Measurements from ENCODE around the gene DEPDC5. TPM values are rescaled to one million over a fixed set of nuclear protein-coding genes. Genes with fewer than 3 reads are reported as not detected.
A peak's percentile ranks its signal among the peaks of the same experiment; 100 is the strongest.

DEPDC5 gene
- total RNA-seq, 1 experiment from 2014 or later: 28.1 TPM

DNA sequence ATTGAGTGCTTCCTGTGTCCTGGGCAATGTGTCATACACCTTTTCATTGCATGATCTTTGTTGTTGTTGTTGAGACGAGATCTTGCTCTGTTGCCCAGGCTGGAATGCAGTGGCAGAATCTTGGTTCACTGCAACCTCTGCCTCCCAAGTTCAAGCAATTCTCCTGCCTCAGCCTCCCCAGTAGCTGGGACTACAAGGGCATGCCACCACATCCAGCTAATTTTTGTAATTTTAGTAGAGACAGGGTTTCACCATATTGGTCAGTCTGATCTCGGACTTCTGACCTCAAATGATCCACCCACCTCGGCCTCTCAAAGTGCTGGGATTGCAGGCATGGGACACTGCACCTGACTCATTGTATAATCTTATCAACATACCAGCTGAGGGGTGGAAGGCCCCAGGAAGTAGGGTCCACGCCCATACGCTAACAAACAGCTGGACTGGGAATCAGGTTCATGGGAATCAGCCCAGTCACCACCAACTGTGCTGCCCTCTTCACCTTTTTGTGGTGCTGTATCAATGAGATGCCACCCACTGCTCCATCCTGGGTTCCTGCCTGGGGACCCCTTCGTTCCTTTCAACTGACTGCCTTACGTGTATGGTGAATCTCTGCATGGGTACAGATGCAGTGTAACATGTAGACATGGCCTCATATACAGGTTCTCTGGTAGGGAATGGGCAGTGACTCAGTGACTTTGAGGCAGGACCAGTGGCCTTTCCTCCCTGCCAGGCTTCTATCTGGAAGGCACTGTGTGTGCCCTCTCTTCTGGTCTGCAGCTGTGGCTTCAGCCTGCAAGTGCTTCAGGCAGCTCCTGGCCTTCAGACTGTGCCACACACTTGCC is 158.0 kb downstream of the DEPDC5 start:
- no peaks in the 10 kb centered on the region for H3K79me2 ChIP-seq (ENCODE audit: low read depth)
- H3K27ac ChIP-seq: no peak overlapping the region
- no peak overlapping the region for H2AFZ ChIP-seq
- H4K20me1 ChIP-seq (ENCODE audit: insufficient read depth): no peaks in the 10 kb centered on the region
- H3K4me1 ChIP-seq (replicated peaks; ENCODE audit: insufficient read depth): 0 out of 2 replicates have a peak, but pooled peaks cover 3% of the 10 kb centered on the region
- peak in 1 of 2 experiments; percentile 19 for DNase-seq
- no TSS peak for BruUV-seq (replicated peaks)
- peaks cover 5% of the 10 kb centered on the region; the same call in 1 of the 2 replicates for H3F3A ChIP-seq (ENCODE audit: insufficient read depth, low read depth)
- H3K9me3 ChIP-seq (ENCODE audit: insufficient read depth, low read depth): no peaks in the 10 kb centered on the region
- no peaks in the 10 kb centered on the region for H3K27me3 ChIP-seq (ENCODE audit: insufficient read depth, low read depth)
- ChIA-PET POLR2A (ENCODE audit: unreplicated experiment) (no interaction called here), CTCF (interaction anchor here (0.7 kb wide), 1 partner anchor 659 kb away, joined by 8 read pairs; no protein-coding TSS in a partner anchor)
- no peak overlapping the region for H3K4me2 ChIP-seq
- TF ChIP-seq, protein P1, sequence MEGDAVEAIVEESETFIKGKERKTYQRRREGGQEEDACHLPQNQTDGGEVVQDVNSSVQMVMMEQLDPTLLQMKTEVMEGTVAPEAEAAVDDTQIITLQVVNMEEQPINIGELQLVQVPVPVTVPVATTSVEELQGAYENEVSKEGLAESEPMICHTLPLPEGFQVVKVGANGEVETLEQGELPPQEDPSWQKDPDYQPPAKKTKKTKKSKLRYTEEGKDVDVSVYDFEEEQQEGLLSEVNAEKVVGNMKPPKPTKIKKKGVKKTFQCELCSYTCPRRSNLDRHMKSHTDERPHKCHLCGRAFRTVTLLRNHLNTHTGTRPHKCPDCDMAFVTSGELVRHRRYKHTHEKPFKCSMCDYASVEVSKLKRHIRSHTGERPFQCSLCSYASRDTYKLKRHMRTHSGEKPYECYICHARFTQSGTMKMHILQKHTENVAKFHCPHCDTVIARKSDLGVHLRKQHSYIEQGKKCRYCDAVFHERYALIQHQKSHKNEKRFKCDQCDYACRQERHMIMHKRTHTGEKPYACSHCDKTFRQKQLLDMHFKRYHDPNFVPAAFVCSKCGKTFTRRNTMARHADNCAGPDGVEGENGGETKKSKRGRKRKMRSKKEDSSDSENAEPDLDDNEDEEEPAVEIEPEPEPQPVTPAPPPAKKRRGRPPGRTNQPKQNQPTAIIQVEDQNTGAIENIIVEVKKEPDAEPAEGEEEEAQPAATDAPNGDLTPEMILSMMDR (conservative IDR thresholded peaks at IDR 0.05): no peak
- no peak for TF ChIP-seq EZH2 (IDR thresholded peaks at IDR 0.05; ENCODE audit: low read depth)
- H3K36me3 ChIP-seq (ENCODE audit: low read depth): no peaks in the 10 kb centered on the region
- no peak overlapping the region for H3K4me3 ChIP-seq
- H3K9me2 ChIP-seq (ENCODE audit: insufficient read depth): no peaks in the 10 kb centered on the region
- intact Hi-C loops (cut with micrococcal nuclease; ENCODE audit: unreplicated experiment): no loop called here

DNA sequence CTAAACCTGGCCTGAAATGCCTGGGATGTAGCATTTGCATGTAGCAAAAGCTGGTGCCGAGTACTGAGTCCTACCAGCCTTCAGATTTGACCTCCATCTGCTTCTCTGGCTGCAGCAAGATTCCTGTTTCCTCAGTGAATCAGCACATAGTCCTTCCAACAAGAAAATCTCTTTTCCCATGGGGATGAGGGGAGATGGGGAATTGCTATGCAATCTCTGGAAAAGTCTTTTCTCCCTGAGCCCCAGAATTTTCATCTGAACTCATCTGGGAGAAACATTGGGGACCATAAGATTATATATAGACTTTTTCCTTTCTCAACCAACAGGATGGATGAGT is 158.6 kb downstream of the DEPDC5 start:
- CTCF ChIA-PET: no interaction called here
- intact Hi-C loops (cut with micrococcal nuclease; ENCODE audit: unreplicated experiment): no loop called here

DNA sequence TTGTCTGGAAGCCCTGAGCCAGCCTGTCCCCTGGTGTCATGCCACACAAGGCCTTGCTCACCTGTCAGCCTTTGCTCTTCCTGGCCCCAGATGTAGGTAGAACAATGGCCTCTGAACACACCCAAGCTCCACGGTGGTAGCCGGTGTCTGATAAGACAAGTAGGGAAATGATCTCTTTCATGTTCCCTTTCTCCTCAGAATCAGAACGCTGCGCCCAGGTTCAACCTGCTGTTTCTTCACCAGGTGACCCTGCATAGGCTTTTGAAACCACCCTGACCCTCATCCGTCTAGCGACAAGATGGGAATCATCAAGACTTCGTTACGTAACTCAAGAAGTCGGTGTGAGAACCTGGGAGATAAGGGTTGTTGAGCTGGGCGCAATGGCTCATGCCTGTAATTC is 161.8 kb downstream of the DEPDC5 start:
- H3K4me1 ChIP-seq (replicated peaks; ENCODE audit: insufficient read depth): 0 out of 2 replicates have a peak, but pooled peaks cover 3% of the 10 kb centered on the region
- no peaks in the 10 kb centered on the region for H3K79me2 ChIP-seq (ENCODE audit: low read depth)
- H3F3A ChIP-seq (ENCODE audit: insufficient read depth, low read depth): peaks cover 5% of the 10 kb centered on the region; the same call in 1 of the 2 replicates
- no TSS peak for BruUV-seq (replicated peaks)
- no peak for DNase-seq
- H2AFZ ChIP-seq: no peak overlapping the region
- intact Hi-C loops (cut with micrococcal nuclease; ENCODE audit: unreplicated experiment): no loop called here
- H3K27ac ChIP-seq: no peak overlapping the region
- no peaks in the 10 kb centered on the region for H3K27me3 ChIP-seq (ENCODE audit: insufficient read depth, low read depth)
- no peak overlapping the region for H3K4me2 ChIP-seq
- H3K4me3 ChIP-seq: no peak overlapping the region
- no peaks in the 10 kb centered on the region for H3K9me2 ChIP-seq (ENCODE audit: insufficient read depth)
- CTCF ChIA-PET: no interaction called here
- H3K36me3 ChIP-seq (ENCODE audit: low read depth): no peaks in the 10 kb centered on the region
- TF ChIP-seq, protein P1 (conservative IDR thresholded peaks at IDR 0.05): no peak
- no peak for TF ChIP-seq EZH2 (IDR thresholded peaks at IDR 0.05; ENCODE audit: low read depth)
- no peaks in the 10 kb centered on the region for H3K9me3 ChIP-seq (ENCODE audit: insufficient read depth, low read depth)
- H4K20me1 ChIP-seq (ENCODE audit: insufficient read depth): no peaks in the 10 kb centered on the region
- POLR2A ChIA-PET (ENCODE audit: unreplicated experiment): no interaction called here

More for the DNA sequence above, 158.6 kb downstream of the DEPDC5 start:
- Histone ChIP-seq H3K4me2 (no peak overlapping the region), H3K27ac (no peak overlapping the region), H3K4me1 (replicated peaks; ENCODE audit: insufficient read depth) (0 out of 2 replicates have a peak, but pooled peaks cover 3% of the 10 kb centered on the region), H4K20me1 (ENCODE audit: insufficient read depth) (no peaks in the 10 kb centered on the region), H3K9me2 (ENCODE audit: insufficient read depth) (no peaks in the 10 kb centered on the region), H2AFZ (no peak overlapping the region), H3K27me3 (ENCODE audit: insufficient read depth, low read depth) (no peaks in the 10 kb centered on the region), H3K9me3 (ENCODE audit: insufficient read depth, low read depth) (no peaks in the 10 kb centered on the region), H3K4me3 (no peak overlapping the region), H3K36me3 (ENCODE audit: low read depth) (no peaks in the 10 kb centered on the region), H3F3A (ENCODE audit: insufficient read depth, low read depth) (peaks cover 5% of the 10 kb centered on the region; the same call in 1 of the 2 replicates), H3K79me2 (ENCODE audit: low read depth) (no peaks in the 10 kb centered on the region)
- TF ChIP-seq EZH2 (IDR thresholded peaks at IDR 0.05; ENCODE audit: low read depth): no peak
- TF ChIP-seq, protein P1 (conservative IDR thresholded peaks at IDR 0.05): no peak
- no peak for DNase-seq
- POLR2A ChIA-PET (ENCODE audit: unreplicated experiment): no interaction called here
- BruUV-seq (replicated peaks): no TSS peak

Data from PC-9 (cell line).